Cardiac muscle cell (in vitro differentiated cells and primary cell): ENCODE data around the gene ZNF225. TPM values are rescaled to one million over a fixed set of nuclear protein-coding genes. Genes with fewer than 3 reads are reported as not detected.
"Not testable (repeated sequence)": the region's sequence is repeated elsewhere in the genome, so short reads cannot be mapped to it uniquely, and the experiment has no call there.

Experiments
- DNase-seq, 2 donors: peaks; one replicate each; pipeline versions ENCODE4 v3.0.0 to v3.0.0-alpha.2; 2010 to 2017; ENCODE audit warnings: low read depth in 1 of 2, low spot score in 1 of 2
- H3K27ac ChIP-seq: fragments of 200-600 bp; sonication (generic); 2 replicates; pipeline ENCODE4 v1.5.1; 2016
- H3K27me3 ChIP-seq: fragments of 200-600 bp; sonication (generic); 2 replicates; pipeline ENCODE4 v1.6.0; 2016; ENCODE audit warnings: control low read depth
- H3K36me3 ChIP-seq: fragments of 200-600 bp; sonication (generic); 2 replicates; pipeline ENCODE4 v1.5.1; 2016; ENCODE audit warnings: control low read depth
- H3K4me1 ChIP-seq: fragments of 200-600 bp; sonication (generic); 2 replicates; pipeline ENCODE4 v1.8.1; 2017; ENCODE audit warnings: low read depth, mild to moderate bottlenecking, mixed run types
- H3K4me3 ChIP-seq: fragments of 200-600 bp; sonication (generic); 2 replicates; pipeline ENCODE4 v1.5.1; 2016; ENCODE audit warnings: mild to moderate bottlenecking
- H3K9me3 ChIP-seq: fragments of 200-600 bp; sonication (generic); 2 replicates; pipeline ENCODE4 v1.5.1; 2017; ENCODE audit warnings: low read depth, mild to moderate bottlenecking, control low read depth
- polyA plus RNA-seq: library from polyadenylated mRNA; unstranded; fragments of >200 nt; fragmentation: Nextera tagmentation; extraction: Ambion mirVana; gene quantifications from 2 replicates; pipeline ENCODE4 v1.2.1, GENCODE V29; 2016
- total RNA-seq: library from RNA; depleted of rRNA; stranded (reverse); fragments of >200 nt; gene quantifications from 2 replicates; pipeline ENCODE4 v1.2.3, GENCODE V29; 2016
- TF ChIP-seq, protein P1 (sequence below): IDR thresholded peaks from 2 replicates; pipeline ENCODE4 v1.5.1; 2012; ENCODE audit warnings: low read depth, mild to moderate bottlenecking, low read length

Gene ZNF225
- total and polyA plus RNA-seq, 2 experiments from 2014 or later, result 4.8 to 5.8 TPM

- TF ChIP-seq, protein P1, sequence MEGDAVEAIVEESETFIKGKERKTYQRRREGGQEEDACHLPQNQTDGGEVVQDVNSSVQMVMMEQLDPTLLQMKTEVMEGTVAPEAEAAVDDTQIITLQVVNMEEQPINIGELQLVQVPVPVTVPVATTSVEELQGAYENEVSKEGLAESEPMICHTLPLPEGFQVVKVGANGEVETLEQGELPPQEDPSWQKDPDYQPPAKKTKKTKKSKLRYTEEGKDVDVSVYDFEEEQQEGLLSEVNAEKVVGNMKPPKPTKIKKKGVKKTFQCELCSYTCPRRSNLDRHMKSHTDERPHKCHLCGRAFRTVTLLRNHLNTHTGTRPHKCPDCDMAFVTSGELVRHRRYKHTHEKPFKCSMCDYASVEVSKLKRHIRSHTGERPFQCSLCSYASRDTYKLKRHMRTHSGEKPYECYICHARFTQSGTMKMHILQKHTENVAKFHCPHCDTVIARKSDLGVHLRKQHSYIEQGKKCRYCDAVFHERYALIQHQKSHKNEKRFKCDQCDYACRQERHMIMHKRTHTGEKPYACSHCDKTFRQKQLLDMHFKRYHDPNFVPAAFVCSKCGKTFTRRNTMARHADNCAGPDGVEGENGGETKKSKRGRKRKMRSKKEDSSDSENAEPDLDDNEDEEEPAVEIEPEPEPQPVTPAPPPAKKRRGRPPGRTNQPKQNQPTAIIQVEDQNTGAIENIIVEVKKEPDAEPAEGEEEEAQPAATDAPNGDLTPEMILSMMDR, result no peak
- Histone ChIP-seq H3K4me1 (peaks cover 3% of the 10 kb centered on the region), H3K36me3 (peaks cover 8% of the 10 kb centered on the region), H3K27me3 (no peaks in the 10 kb centered on the region), H3K9me3 (no peaks in the 10 kb centered on the region), H3K4me3 (peak overlapping the region; percentile 83), H3K27ac (peak overlapping the region; percentile 80)
- peak; percentile 85 to 93 for DNase-seq
Measured at GRCh38 chr19:44111910-44112463, 1.2 kb upstream of the ZNF225 start.

DNA sequence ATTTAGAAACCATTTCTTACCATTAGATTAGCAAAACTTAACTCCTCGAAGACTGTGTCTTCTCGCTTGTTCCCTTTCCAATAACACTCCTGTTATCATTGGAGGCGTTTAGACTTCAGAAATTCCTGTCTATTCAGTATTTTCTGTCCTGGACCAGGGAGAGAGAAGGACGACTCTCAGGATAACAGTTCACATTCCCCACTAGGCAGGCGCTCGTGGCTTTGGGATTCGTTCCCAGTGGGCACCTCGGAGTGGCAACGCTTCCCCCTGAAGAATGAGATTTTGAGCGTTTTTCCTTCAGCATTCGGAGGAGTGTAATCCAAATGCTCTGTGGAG is 429 bp upstream of the ZNF225 start:
- TF ChIP-seq, protein P1, result peak; percentile 5
- no peaks in the 10 kb centered on the region for H3K27me3 ChIP-seq
- H3K4me1 ChIP-seq, result peaks cover 3% of the 10 kb centered on the region
- H3K4me3 ChIP-seq, result peak overlapping the region; percentile 83
- DNase-seq, result no peak
- H3K9me3 ChIP-seq, result no peaks in the 10 kb centered on the region
- peak overlapping the region; percentile 80 for H3K27ac ChIP-seq
- H3K36me3 ChIP-seq, result peaks cover 9% of the 10 kb centered on the region

DNA sequence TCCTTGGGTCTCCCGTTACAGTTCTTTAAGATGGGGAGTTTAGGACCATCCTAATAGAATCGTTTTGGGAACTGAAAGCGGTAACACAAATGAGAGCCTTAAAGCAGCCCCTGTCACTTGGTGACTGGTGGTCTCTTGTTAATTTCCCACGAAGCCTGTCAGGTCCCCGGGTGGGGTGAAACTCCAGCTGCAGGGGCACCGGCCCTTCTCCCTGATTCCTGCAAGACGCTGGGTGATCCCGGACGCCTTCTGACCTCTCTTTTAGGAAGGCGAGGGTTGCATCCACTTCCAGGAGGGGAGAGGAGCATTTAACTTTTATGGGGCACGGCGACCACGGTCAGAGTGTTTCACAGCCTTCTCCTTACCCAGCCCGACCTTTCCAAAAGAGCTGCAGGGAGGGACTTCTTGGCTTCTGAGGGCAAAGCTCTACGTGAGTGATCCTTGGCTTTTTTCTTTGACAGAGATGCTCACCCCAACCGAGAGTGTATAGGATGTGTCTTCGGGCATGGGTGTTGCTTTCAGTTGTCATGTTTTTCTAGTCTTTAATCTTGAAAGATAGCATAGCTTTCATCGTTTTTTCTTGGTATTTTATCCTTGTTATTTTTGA is 688 bp downstream of the ZNF225 start:
- Histone ChIP-seq H3K9me3 (no peaks in the 10 kb centered on the region), H3K4me1 (peaks cover 3% of the 10 kb centered on the region), H3K4me3 (peak overlapping the region; percentile 83), H3K27me3 (no peaks in the 10 kb centered on the region), H3K36me3 (peaks cover 16% of the 10 kb centered on the region), H3K27ac (peak overlapping the region; percentile 65)
- TF ChIP-seq, protein P1, result no peak
- DNase-seq, result no peak

DNA sequence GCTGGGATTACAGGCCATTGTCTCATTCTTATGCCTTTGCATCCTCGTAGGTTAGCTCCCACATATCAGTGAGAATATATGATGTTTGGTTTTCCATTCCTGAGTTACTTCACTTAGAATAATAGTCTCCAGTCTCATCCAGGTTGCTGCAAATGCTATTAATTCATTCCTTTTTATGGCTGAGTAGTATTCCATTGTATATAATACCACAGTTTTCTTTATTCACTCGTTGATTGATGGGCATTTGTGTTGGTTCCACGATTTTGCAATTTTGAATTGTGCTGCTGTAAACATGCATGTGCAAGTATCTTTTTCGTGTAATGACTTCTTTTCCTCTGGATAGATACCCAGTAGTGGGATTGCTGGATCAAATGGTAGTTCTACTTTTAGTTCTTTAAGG is 8.0 kb downstream of the ZNF225 start:
- not testable (repeated sequence) for H3K9me3 ChIP-seq, DNase-seq, H3K4me1 ChIP-seq, H3K4me3 ChIP-seq, H3K27ac ChIP-seq, H3K27me3 ChIP-seq
- peaks cover 18% of the 10 kb centered on the region for H3K36me3 ChIP-seq

- TF ChIP-seq, protein P1, result no peak
- Histone ChIP-seq H3K27me3 (no peaks in the 10 kb centered on the region), H3K4me1 (no peaks in the 10 kb centered on the region), H3K9me3 (no peaks in the 10 kb centered on the region), H3K27ac (no peak overlapping the region), H3K4me3 (no peak overlapping the region), H3K36me3 (peaks cover 17% of the 10 kb centered on the region)
- DNase-seq, result no peak
Measured at GRCh38 chr19:44131955-44132354, 18.8 kb downstream of the ZNF225 start.

GRCh38 chr19:44141191-44142058 is 28.2 kb downstream of the ZNF225 start, which contains the start of gene ZNF234:
TSS of gene ZNF234 (plus strand) at chr19:44141554. CDS start at chr19:44144633, 3,079 bp downstream.
- H3K4me3 ChIP-seq, result peak within 1 kb of the TSS; percentile 86
- no peaks in the 10 kb centered on the region for H3K27me3 ChIP-seq
- TF ChIP-seq, protein P1, result no peak
- DNase-seq, result peak; percentile 89 to 91
- peak within 1 kb of the TSS; percentile 77 for H3K27ac ChIP-seq
- H3K4me1 ChIP-seq, result peaks cover 11% of the 10 kb centered on the region
- H3K36me3 ChIP-seq, result peaks cover 11% of the 10 kb centered on the region
- H3K9me3 ChIP-seq, result no peaks in the 10 kb centered on the region
